ENCODE results near the gene CIB1. TPM values are rescaled to one million over a fixed set of nuclear protein-coding genes. Genes with fewer than 3 reads are reported as not detected.
A peak's percentile ranks its signal among the peaks of the same experiment; 100 is the strongest.

Gene CIB1
- total RNA-seq, 1 experiment from 2014 or later, result 23.0 TPM

- H2AK5ac ChIP-seq (ENCODE audit: insufficient read length, low read length), result no peak overlapping the region
- H3K9ac ChIP-seq (ENCODE audit: extremely low read depth, insufficient read length, low read length), result no peak overlapping the region
- no peak overlapping the region for H3K4me2 ChIP-seq (ENCODE audit: insufficient read depth, insufficient read length, low read length)
- H3K14ac ChIP-seq (ENCODE audit: insufficient read depth, low read length), result no peak overlapping the region; the same call in 1 of the 2 replicates
- H3K27me3 Mint-ChIP-seq (ENCODE audit: low read depth), result peaks cover 3% of the 10 kb centered on the region
- peak; percentile 42 for DNase-seq
- no peak overlapping the region for H2BK5ac ChIP-seq (ENCODE audit: insufficient read length, low read length)
- peaks cover 4% of the 10 kb centered on the region for H3K23me2 ChIP-seq (ENCODE audit: insufficient read length, low read depth, low read length, poor library complexity, severe bottlenecking)
- no peaks in the 10 kb centered on the region for H3K27me3 ChIP-seq (ENCODE audit: insufficient read depth, low read length)
- no peak for TF ChIP-seq CTCF (conservative IDR thresholded peaks at IDR 0.05)
- H2BK120ac ChIP-seq (ENCODE audit: low read depth, low read length, poor library complexity, severe bottlenecking), result no peak overlapping the region
- no peaks in the 10 kb centered on the region; a peak in 1 of 7 replicates for H3K36me3 Mint-ChIP-seq (ENCODE audit: insufficient read depth in 1 of 3, low read depth in 3 of 3)
- H3K56ac ChIP-seq (ENCODE audit: insufficient read length, low read depth, low read length), result no peak overlapping the region
- H3K79me2 ChIP-seq (ENCODE audit: insufficient read depth, low read length), result no peaks in the 10 kb centered on the region
- H3K4ac ChIP-seq (ENCODE audit: low read depth, low read length), result no peak overlapping the region
- H3K27ac ChIP-seq (ENCODE audit: insufficient read length, low read depth, low read length), result no peak overlapping the region
- no peaks in the 10 kb centered on the region for H3K9me3 ChIP-seq (ENCODE audit: control insufficient read depth, low read depth, low read length)
- no peak overlapping the region for H4K8ac ChIP-seq (replicated peaks; ENCODE audit: insufficient read length, low read depth, low read length)
- H3K4me1 ChIP-seq (ENCODE audit: insufficient read depth, low read length), result no peaks in the 10 kb centered on the region
- no peak overlapping the region for H2BK20ac ChIP-seq (ENCODE audit: low read depth, low read length, poor library complexity, severe bottlenecking)
- no CpG with 5 or more reads among the region's 27 CpGs for WGBS (ENCODE audit: extremely low coverage, insufficient read length, low lambda C conversion rate)
- H2AFZ ChIP-seq (ENCODE audit: low read length), result no peak overlapping the region
- H3K27ac Mint-ChIP-seq, result peak overlapping the region in 1 of 3 experiments; percentile 18; a peak in 1 of 7 replicates
- H4K20me1 ChIP-seq (ENCODE audit: control insufficient read depth, insufficient read depth, insufficient read length), result no peaks in the 10 kb centered on the region
- H2BK12ac ChIP-seq (ENCODE audit: insufficient read length, low read depth, low read length), result no peak overlapping the region
- H3K79me1 ChIP-seq (ENCODE audit: insufficient read depth, low read depth, low read length, poor library complexity, severe bottlenecking), result no peaks in the 10 kb centered on the region
- H4K5ac ChIP-seq (ENCODE audit: insufficient read length, low read depth, low read length), result no peak overlapping the region
- H2BK15ac ChIP-seq (ENCODE audit: low read depth, low read length), result no peak overlapping the region
- no peaks in the 10 kb centered on the region for H3K9me3 Mint-ChIP-seq
- no peak overlapping the region for H3T11ph ChIP-seq (ENCODE audit: low read length)
- H3K18ac ChIP-seq (ENCODE audit: insufficient read length, low read depth, low read length), result no peak overlapping the region
- H3K4me3 Mint-ChIP-seq, result peak overlapping the region; percentile 64 to 75
- H3K4me1 Mint-ChIP-seq, result peaks cover 17 to 23% of the 10 kb centered on the region in 2 experiments
- H3K23ac ChIP-seq (ENCODE audit: insufficient read length, low read depth, low read length), result no peak overlapping the region
- no peak overlapping the region for H4K91ac ChIP-seq (ENCODE audit: insufficient read length, low read depth, low read length)
Observed at GRCh38 chr15:90184119-90184785, 49.5 kb downstream of the CIB1 start.

Data from H9 (cell line).